Bone marrow (tissue), 2 donors: ENCODE measurements around the gene ERC2.

ENCODE experiments used
- DNase-seq, 2 donors: peaks; one replicate each; lab custom pipeline; 2025; lab: John Stamatoyannopoulos, UW

The ERC2 gene

DNA sequence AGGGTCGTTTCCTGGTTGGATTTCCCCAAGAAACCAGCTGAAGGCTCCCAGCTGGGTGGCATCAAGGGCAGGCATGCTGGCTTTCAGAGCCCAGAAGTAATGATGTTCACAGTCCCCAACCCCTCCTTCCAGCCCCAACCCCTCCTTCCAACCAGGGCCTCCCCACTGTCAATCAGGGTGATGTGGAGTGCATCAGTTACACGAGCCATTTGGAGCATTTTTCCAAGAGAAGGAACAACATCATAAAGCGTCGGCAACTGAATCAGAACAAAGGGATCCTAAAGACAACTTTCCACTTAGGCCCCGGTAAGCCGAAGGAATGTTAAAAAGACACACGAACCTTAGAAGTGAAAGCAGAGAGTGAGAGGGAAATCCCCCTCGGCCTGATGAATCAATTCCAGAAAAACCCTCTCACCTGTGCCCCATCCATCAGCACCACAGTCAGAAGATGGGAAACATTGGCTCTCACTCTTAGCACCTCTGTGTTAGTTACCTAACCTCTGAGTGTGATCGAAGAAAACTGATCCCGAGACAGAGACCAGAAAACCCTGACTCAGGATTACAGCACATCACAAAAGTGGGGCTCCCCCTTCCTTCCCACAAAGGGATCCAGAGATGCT is 880.0 kb downstream of the ERC2 start:
- DNase-seq = no peak

DNA sequence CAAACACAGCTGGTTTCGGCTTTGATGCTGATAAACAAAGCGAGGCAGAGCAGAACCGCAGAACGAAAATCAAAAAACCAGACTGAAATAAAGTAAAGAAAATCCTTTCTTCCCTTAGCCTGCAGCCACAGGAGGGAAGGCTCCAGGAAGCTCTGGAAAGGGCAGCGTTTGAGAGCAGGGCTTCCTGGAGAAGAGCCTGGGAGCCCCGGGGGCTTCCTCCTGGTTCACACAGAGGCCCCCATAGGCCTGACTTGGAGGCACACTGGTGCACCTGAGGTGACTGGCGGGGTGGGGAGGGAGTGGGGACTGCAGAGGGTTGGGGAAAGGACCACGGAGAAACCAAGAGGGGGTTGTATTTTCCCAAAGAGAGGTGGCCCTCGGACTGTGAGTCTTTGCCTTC is 882.4 kb downstream of the ERC2 start:
- no peak for DNase-seq

DNA sequence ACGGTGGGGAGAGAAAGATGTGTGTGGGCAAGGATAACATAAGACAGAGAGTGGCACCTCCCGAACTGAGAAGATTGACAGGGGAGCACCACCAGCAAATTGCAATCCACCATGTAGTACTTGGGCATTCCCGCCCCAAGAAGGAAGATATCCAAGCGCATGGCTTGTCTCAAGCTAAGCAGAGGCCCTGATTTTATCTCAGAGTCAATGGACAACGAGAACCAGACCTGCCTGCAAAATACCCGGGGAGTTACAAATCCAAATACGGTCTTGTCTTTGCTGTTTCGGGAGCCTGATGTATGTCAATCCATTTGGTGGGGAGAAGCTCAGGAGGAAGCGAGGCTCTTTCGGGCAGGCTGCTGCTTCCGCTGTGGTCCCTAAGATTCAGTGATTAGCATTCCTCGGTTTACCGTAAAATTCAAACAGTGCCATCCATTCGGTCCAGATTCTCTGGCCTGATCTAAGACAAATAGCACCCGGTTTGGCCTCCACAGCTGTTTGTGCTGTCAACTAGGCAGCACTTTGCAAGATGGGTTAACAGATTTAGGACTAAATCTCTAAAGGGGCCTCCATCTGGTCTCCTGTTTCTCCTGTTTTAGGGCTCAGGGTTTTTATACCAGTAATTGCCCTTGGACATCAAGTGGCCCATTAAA is 883.4 kb downstream of the ERC2 start:
- no peak for DNase-seq

DNA sequence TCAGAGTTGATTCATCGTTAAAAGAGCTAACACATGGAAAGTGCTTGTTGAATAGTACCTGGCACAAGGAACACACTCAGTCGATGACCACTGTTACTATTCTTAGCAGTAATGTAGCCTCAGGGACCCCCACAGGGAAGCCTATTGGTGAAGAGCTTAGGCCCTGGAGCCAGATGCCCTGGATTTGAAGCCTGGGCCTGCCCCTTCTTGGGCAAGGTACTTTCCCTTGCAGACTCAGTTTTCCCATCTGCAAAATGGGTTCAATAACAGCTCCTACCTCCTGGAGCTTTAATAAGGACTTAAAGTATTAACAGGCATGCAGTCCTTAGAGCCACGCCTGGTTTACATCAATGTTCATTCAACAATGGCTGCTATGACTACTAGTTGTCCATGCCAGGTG is 884.2 kb downstream of the ERC2 start:
- no peak for DNase-seq

DNA sequence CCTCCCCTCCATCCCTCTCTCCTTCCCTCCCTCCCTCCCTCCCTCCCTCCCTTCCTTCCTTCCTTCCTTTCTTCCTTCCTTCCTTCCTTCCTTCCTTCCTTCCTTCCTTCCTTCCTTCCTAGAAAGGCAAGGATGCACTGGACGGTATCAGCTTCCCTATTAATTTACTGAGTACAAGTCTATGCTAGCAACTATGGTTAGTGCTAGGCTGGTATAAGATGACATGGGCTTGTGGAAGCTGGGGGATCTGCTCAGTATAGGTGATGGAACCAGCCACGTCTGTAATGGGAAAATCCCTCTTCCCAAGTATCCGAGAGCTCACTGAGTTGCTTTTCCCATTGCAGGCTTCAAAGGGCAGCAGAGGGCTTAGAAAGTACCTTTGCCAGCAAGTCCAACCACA is 884.8 kb downstream of the ERC2 start:
- DNase-seq = no peak

DNA sequence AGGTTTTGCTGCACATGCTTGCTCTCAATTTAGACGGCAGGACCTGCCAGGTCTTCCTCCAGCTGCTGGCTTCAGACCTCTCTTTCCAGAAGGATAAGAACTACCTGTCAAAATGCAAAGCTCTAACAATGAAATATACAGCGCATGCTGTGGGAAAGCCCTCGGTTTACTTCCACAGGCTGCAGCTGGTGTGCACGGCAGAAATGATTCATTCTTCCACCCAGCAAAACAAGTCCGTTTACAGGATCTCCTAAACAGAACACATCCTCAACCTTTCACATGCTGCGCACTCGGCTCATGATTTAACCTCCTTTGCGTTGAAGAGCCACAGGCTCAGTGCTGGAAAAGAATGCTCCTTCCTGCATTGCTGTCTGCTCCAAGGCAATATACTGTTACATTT is 888.8 kb downstream of the ERC2 start:
- no peak for DNase-seq

DNA sequence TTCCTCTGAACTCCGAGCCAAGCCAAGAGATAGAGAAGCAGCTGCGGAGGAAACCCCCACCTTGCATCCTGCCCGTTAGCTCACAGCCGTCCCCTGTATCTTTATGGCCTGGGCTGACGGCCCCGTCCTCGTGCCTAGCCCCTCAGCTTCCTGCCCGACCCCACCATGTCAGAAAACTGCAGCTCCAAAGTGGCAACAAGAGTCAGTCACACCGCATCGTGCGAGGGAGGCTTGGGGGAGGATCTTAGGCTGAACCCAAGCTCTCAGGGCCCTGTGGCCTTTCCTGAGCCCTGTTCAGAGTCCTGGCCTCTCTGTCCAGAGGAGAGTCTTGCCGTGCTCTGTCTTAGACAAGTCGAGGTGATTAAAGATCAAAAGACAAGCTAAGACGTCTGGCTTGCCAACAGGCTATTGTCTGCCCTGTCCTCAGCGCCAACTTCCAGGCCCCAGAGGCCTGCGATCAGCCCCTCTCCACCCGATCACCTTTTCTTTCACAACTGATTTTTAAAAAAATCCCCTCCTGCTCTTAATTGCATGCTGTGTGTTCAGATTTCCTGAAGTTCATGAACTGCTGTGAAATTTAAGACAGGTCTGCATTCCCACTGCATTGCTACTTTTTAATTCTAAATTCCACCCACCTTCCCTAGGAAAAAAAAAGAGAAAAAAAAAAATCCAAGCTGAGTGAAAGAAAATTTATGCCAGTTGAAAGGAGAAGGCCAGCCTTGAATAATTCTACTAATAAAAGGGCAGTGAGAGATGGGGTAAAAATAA is 891.5 kb downstream of the ERC2 start:
- no peak for DNase-seq

DNA sequence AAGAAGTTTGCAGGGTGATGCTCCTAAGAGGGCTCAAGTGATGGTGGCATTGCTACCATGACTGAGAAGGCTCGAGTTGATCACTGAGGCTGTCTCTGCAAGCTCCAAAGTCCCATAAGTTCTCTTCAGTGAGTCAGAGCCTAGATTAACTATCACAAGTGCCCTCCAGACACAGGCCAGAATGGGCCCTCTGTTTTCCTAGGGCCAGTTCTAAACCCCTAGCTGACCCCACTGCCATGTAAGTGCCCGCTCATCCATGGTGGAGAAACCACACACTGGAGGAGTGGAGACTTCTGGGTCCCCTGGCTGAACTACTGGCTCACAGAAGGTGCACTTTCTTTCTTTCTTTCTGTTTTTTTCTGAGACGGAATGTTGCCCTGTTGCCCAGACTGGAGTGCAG is 893.6 kb downstream of the ERC2 start:
- no peak for DNase-seq

DNA sequence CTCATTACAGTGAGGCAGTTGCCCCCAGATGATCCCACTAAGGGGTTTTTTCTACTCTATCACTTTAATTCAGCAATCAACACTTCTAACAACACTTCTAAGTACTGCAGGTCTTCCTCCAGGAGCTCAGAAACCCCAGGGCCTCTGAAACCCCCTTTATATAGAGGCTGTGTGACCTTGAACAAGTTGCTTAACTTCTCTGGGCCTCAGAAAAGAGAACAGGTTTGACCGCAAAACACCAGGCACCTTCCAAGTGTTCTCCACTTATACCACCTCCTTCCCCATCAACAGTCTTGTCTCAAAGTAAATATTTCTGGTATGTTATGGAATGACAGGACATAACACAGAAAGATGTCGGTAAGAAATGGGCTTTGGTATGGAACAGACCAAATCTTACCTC is 895.5 kb downstream of the ERC2 start:
- no peak for DNase-seq

DNA sequence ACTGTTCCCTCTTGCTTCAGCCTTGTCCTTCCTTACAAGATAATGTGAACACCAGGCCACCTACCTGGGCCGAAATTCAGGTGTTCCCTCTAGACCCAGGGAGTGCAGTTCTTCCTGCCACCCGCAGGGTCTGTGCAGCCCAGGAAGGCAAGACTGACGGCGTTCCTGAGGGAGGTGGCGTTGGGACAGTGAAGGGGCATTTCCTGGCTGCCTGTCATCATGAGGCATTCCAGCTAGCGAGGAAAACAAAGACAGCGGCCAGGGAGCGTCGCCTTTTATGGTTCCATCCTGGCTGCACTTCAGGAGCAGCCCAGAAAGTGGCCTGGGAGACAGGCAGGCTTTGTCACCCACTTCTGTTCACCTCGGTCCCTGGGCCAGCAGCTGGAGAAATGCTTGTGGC is 896.4 kb downstream of the ERC2 start:
- no peak for DNase-seq

DNA sequence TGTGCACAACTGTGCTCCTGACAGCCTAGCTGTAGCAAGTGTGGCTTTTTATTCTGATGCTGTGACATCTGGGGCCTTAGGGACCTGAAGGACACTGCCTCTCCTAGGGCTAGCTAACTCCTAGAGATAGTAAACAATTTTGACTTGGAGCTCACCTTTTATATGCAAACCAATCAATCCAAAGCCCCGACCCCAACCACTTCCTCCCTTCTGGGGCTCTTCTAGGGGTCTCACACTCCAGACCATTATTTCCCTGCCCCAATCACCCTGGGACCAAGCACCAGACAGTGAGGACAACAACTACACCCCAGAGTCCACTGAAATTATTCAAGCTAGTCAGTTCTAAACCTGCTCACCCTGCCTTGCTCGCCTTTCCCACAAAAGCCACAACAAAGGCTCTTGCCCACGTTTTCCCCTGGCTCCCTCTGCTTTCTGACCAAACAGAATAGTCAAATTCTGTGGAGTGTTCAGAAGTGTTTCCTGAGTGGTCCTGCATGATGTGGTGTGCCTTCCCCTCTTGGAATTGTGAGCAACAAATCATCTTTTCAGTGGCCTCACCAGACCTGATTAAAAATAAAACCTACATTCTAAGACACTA is 897.0 kb downstream of the ERC2 start:
- DNase-seq = no peak

DNA sequence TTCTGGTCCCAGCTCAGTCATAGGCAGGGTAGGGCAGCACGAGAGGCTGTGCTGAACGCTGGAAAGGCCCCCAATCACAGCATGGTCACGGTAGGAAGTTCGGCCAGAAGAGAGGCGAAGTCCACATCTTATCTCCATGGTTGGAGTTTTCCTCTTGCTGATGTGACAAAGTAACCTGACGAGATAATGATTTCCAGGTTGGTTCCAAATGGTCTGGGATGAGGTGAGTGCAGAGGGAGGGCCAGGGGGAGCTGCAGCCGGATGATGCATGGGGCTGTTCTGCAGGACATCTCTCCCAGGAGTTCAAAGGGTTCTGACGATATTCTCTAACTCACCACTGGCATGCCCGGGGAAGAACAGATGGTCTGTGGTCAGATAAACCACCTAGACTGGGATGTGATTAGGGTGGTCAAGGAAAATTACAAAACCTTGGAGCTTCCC is 898.0 kb downstream of the ERC2 start:
- no peak for DNase-seq

DNA sequence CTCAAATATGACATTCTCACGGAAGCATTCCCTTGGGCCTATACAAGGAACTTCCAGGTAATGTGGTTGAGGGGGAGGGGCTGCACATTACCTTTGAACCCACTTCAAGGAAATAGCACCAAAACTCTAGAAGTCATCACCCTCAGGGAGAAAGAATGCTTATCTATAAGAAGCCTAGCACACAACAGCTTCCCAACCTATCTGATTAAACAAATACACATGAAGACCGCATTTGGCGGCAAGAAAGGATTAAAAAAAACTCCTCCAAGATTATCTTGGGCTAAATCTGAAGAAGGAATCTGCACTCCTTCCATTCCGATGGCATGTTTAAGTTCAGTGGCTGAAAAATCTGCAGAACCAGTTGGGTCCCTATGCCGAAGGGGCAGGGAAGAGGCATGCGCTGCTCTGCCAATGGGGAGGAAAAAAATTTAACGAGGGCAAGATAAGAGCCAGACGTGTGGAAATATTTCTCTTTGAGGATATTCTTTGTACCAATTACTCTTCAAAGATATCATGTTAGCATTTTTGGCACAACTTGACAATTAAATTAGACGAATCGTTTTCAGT is 899.2 kb downstream of the ERC2 start:
- DNase-seq = no peak

DNA sequence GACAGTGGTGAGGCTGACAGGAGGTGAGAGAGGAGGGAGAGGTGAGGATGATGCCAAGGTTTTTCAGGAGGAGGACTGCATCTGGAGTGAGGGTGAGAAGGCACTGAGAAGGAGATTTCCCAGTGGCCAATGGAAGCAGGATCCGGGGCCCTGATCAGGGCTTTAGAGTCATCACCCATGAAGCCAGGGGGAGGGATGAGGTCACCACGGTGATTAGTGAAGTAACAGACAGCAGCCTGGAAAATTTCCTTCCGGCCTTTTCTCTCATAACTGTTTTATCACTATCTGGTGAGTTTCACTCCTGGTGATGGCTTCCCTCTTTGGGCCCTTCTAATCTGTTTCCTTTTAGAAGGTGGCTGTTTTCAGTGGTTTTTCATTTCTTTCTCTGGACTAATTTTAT is 900.7 kb downstream of the ERC2 start:
- DNase-seq = no peak

DNA sequence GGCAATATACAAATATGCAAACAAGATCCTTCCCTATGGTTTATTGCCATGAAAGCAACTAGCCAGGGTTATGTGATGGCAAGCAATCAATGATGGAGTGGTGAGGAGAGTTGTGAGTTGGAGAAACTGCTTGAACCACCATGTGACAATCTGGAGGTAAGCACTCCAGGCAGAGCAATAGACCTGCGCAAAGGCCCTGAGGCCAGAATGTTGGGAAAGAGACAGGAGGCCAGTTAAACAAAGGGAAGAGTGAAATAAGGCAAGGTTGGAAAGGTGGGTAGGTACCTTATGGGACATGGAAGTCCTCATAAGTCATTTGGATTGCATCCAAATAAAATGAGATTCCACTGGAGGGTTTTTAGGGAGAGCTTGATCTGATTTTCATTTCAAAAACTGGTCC is 901.1 kb downstream of the ERC2 start:
- no peak for DNase-seq

DNA sequence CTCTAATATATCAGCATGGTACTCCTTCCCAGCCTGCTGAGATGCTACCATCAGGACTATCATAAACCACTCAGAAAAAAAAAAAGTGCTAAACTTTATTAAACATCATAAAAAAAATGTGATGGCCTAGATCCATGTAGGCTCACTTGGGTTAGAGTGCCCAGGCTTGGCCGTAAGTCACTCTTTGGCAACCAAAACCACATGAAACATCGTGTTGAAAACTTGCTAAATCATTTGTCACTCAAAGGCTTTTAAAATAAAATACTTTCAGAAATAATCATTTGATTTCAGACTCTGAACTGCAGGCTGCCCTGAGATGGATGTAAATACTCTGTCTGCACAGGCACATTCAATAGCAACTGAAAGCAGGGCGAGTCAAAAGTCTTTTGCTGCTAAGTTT is 902.7 kb downstream of the ERC2 start:
- DNase-seq = no peak

DNA sequence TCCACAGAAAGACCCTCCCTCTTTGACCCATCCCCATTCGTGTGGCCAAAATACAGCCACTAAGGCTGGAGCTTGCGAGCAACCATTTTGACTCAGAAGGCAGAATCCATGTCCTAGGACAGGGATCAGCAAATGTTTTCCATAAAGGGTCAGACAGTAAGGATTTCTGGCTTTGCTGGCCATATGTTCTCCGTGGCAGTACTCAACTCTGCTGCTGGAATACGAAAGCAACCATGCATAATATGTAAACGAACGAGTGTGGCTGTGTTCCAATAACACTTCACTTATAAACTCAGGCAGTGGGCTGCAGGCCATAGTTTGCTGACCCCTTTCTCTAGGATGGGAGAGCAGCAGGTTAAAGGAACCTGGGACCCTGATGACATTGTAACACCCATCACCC is 903.5 kb downstream of the ERC2 start:
- DNase-seq = no peak

DNA sequence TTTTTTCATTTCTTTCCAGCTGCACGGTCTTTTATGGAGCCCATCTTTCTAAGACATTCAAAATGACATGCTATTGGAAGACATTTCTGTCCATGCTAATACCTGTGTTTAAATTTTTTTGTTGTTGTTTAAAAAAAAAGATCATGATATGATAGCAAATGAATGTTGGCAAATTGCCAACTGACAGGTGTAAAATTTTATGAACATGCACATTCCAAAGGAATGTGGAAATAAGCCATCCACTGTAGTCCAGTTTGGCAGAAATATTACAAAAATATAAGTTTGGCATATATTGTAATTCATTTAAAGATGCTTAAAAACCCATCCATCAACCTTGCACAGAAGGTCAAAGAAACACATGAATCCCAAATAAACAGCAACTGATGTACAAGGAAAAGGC is 905.6 kb downstream of the ERC2 start:
- DNase-seq = no peak

DNA sequence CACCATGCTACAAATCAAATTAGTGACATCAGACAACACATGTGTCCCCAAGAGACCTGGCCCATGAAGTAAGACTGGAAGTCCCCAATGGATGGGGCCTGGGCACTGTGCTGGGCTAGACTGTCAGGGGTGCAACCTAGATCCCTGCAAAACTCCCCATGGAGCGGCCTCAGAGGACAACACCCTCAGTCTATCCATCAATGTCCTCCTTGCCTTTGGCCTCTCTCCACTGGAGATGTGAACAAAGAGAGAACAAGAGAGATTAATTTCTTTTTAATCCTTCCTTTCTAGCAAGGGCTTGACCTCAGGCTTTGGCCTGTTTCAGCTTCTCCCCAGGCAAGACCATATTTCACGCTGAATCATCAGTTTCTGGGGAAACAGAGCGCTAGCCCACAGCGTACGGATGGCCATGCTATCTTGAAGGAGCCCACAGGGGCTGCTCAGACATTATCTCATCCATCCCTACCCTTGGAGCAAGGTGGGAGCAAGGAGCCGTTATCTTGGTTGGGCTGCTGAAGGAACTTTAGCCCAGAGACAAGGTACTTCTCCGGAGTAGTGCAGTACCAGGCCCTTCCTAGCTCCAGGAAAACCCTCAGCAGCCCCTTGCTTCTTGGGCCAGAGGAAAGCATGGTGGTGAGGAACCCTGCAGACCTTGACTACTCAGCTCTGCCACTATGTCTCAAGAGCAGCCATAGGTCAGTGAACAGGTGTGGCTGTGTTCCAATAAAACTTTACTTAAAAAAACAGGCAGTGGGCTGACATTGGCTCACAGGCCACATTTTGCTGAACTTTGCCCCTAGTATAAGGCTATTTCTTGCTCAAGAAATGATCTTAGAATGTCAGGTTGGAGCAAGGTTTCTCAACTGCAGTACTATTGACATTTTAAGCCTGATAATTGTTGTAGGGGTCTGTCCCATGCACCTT is 908.5 kb downstream of the ERC2 start:
- no peak for DNase-seq

DNA sequence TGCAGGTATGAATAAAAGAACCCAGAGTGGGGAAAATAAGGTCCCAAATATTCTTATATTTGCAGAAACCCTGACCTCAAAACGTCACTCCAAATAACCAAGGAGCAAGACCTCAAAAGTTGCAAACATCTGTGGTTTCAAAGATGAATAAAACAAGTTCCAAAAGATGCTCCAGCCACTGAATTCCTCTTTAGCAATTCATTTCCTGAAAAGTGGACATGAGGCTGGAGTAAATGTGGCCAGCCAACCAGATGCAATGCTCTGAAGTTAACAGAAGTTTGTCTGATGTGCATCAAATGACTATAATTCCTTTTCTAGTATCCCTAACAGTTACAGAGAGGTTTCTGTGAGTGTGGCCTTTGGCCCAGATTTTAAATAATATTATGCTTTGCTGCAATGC is 910.0 kb downstream of the ERC2 start:
- no peak for DNase-seq

DNA sequence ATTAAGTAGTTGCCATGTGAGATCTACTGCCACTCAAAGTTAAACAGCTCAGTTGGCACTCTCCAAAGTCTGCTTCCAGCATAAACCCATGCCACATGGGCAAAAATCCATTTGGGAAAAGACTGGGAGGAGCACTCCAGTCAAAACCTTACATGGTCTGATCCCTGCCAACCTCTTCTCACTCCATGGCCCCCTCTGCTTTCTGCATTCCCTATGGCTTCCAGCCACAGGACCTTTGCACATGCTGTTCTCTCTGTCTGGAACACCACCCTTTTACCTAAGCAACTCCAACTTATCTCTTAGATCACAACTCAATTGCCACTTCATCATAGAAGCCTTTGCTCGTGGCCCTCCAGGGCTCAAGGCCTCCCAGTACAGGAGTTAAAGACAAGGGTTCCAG is 910.7 kb downstream of the ERC2 start:
- no peak for DNase-seq
